Stimulated activated CD8-positive, alpha-beta memory T cell treated with anti-CD3 and anti-CD28 coated beads, Interleukin-12 subunit alpha, Interleukin-12 subunit beta, amount 100 ng/mL, for 24 hours (primary cell): ENCODE measurements around the gene DNAL1.
A peak's percentile ranks its signal among the peaks of the same experiment; 100 is the strongest.

Experiments used
- DNase-seq: peaks from one replicate; pipeline ENCODE4 v3.0.0-alpha.2; 2020; ENCODE audit errors: extremely low read depth

Gene DNAL1

GRCh38 chr14:73724696-73725095 is 79.9 kb downstream of the DNAL1 start:
- DNase-seq: no peak

DNA sequence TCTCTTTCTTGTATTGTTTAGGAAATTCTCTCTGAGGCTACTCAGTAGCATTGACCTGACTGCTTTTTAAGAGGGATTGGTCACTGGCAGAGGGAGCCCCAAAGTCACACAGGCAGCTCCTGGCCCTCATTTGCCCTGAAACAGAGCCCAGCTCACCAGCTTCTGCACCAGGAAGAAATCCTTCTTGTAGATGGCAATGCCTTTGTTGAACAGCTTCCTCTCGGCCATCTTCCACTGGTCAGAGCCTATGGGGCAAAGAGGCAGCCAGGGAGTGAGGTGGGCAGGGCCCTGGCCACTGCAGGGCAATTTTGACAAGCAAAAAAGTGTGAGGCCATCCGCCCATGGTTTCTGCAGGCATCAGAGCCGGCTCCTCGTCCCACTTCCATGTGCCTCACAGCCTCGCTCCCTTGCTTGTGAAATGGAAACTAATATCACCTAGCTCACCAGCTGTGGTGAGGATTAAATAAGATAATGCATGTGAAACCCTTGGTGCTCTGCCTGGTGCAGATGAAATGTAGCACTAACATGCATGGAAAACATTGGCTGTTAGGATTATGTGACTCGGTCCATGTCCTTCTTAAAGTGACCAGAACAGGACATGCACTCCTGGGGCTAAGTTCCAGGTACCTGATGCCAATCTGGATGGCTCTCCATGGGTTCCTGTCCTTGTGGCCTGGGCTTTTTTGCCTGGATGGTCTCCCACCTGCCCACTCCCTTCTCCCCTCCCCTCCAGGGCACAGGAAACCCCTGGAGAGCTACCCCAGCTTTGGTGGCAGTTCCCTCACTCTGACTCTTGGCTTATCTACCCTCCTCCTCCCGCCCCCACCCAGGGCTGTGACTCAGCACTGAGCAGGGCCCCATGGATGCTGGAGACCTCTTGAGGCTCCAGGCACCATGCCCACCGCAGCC is 80.6 kb downstream of the DNAL1 start:
- no peak for DNase-seq

GRCh38 chr14:73726025-73726961 is 81.5 kb downstream of the DNAL1 start:
- no peak for DNase-seq

DNA sequence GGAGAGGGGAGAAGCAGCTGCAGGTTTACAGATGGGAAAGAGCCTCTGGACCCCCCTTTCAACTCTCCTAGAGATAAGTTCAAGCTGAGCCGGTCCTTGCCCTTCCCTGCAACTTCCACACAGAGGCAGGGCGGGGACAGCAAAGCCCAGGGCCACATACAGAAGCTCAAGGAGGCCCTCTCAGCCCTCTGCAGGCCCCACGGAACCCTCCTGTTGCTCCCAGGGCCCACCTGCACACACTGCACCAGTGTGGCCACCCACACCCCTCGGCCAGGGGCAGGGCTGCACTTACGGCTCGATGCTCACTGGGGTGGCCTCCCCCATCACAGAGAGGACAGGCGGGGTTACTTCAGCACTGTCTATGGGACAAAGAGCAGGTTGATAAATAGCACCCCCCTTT is 82.4 kb downstream of the DNAL1 start:
- DNase-seq: no peak

DNA sequence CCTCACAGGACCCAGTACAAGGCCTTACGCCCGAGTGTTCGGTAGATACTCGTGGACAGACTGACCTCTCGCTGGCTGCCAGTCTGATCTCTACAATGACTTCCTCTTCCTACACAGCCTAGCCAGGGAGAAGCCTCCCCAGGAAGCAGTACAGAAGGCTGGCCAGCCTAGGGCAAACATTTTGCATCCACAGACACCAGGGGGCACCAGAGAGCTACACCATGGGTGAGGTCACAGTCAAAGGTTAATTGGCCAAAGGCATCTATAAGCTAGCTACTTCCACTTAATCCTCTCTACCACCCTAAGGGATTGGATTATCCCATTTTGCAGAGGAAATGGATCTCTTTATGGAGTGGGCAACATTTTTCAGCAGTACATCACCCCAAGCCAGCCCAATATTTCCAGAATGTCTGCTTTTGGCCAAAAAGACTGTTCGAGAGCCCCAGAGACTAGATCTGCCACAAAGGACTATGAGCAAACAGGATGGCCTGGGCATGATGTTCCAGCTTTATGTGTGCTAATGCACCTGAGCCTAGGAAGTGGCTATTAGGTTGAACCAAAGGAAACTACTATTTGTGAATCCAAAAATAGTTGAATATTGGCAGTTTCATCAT is 84.0 kb downstream of the DNAL1 start:
- DNase-seq: peak; percentile 63

- no peak for DNase-seq
These were observed 84.9 kb downstream of the DNAL1 start for GRCh38 chr14:73729556-73730265.

GRCh38 chr14:73731111-73731510 is 86.3 kb downstream of the DNAL1 start:
- no peak for DNase-seq

DNA sequence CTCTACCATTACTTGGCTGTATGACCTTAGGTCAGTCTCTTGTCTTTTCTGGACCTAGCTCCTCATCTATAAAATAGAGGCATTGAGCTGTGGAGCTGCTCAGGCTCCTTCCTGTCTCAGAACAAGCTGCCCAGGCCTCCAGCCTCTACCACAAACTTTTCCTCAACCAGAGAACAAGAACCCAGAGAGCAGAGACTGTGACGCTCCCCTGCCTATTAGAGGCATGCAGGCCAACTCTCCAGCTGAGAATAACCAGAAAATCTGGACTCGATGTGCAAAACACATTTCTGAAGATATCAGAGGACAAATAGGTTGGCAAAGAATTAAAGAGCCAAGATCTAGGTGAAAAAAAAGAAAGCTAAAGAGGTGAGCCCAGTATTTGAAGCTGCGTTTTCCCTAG is 87.2 kb downstream of the DNAL1 start:
- DNase-seq: no peak

- DNase-seq: no peak
These were observed 92.1 kb downstream of the DNAL1 start for GRCh38 chr14:73736842-73737241.

GRCh38 chr14:73738518-73739173 is 93.9 kb downstream of the DNAL1 start:
- DNase-seq: no peak

DNA sequence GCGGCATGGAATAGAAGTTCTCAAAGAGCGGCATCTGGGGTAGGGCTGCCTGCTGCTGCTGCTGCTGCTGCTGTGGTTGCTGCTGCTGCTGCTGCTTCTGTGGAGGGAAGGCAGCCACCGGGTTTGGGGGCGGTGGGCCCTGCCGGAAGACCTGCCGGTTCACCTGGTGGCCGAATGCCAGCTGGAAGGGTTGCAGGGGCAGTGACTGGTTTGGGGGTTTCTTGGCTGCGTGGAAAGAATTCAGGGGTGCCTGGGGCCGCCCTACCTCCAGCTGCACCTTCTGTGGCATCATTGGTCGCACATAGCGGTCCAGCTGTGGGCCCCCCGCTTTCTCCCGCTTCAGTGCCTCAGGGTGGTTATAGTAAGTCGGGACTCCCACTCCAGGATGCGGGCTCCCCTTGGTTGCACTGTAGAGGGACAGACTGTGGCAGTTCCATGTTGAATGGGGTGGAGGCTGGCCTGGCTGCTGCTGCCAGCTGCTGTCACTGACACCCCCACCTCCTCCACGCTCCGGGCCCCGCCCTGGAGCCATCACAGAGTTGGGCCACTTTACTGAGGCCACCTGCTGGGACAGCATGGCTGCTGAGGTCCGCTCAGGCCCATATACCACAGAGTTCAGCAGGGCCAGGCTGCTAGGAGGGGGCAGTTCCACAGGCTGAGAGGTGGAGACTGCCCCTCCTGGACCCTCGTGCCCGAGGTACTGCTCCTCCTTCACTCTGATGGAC is 94.5 kb downstream of the DNAL1 start:
- no peak for DNase-seq

- no peak for DNase-seq
These were observed 95.3 kb downstream of the DNAL1 start for GRCh38 chr14:73739899-73740617.

- DNase-seq: no peak
These were observed 96.0 kb downstream of the DNAL1 start for GRCh38 chr14:73740618-73741326.

DNA sequence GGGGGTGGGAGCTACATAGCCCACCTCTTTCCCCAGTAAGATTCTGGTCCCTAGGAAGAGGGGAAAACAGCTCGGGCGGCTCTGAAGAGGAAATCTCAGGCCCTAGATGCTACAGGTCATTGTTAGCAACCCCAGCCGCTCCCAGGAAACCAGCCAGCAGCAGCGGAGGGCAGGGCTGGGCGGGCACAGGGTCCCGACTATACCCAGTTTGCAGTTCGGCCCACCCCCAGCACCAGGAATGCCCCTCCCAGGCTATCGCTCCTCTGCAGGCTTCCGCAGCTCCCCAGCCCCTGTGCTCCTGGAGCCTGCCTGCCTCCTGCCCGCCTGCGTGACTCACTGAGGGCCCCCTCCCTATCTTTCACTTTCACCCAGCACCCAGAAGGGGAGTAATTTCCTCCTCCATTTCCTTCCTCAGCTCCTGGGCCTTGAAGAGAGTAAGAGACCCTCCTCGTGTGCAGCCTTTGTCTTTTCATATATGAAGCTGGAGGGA is 96.6 kb downstream of the DNAL1 start:
- DNase-seq: no peak

- DNase-seq: no peak
These were observed 97.2 kb downstream of the DNAL1 start for GRCh38 chr14:73741876-73742519.

DNA sequence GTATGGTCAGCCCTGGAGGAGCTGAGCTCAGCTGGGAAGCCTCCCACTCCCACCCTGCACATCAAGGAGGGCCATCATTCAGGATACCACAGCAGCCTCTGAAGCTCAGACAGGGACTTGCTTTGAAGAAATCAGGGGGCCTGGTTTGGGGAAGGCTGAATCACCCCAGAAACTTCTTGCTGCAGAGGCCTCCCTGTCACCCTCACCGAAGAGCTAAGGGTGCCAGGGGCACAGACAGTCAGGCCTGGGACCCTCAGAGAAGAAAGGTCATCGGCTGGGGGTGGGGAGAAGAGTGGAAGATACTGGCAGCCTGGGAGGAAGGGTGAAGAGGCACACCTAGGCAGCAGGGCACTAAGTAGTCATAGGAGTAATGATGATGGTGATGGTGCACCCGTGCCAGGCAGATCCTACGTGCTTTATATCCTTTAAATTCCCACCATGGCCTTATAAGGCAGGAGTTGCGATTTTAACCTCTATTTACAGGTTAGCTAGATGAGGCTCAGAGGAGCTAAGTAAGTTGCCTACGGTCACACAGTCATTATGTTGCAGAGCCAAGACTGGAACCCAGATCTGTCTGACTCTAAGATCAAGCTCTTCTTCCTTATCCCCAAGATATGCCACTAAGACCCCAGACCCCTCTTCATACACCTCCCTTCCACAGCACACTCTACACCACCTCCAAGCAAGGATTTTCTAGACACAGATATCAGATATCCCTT is 97.9 kb downstream of the DNAL1 start:
- no peak for DNase-seq

GRCh38 chr14:73743431-73743931 is 98.7 kb downstream of the DNAL1 start:
- no peak for DNase-seq
